GM12878 (cell line): ENCODE measurements around the gene RCBTB2. TPM values are rescaled to one million over a fixed set of nuclear protein-coding genes. Genes with fewer than 3 reads are reported as not detected.

Experiments used
- ATAC-seq: fragments of 200-7000 bp; cut with Tn5 transposase; 3 replicates; pipeline ENCODE4 v1.9.1; 2020; ENCODE audit warnings: mild to moderate bottlenecking, moderate library complexity
- BruUV-seq: library from RNA; stranded (reverse); fragments of 400-500 nt; replicated peaks from 2 replicates; lab custom pipeline; 2021; lab: Mats Ljungman, UMichigan
- CTCF ChIA-PET: fragments of 300-600 bp; sonication (Branson Sonifier 250); formaldehyde crosslinking; extraction: SDS; loops from one replicate; lab custom pipeline; 2021; ENCODE audit warnings: inconsistent platforms; lab: Yijun Ruan, JAX
- POLR2A ChIA-PET: fragments of 350-600 bp; formaldehyde crosslinking; extraction: SDS; loops from one replicate; lab custom pipeline; 2021; ENCODE audit warnings: inconsistent platforms; lab: Charles Lee
- RAD21 ChIA-PET: fragments of 300-600 bp; sonication (Branson Sonifier 250); formaldehyde crosslinking; loops from one replicate; lab custom pipeline; 2023; ENCODE audit warnings: antibody characterized with exemption; ENCODE audit not compliant: unreplicated experiment; lab: Charles Lee
- SMC1A ChIA-PET: fragments of 300-600 bp; sonication (Branson Sonifier 250); formaldehyde crosslinking; loops from one replicate; lab custom pipeline; 2023; ENCODE audit not compliant: unreplicated experiment, uncharacterized antibody; lab: Charles Lee
- DNase-seq: peaks from one replicate; pipeline ENCODE4 v3.0.0-alpha.2; 2011; ENCODE audit warnings: low read depth, low spot score
- FAIRE-seq: peaks from 3 replicates; lab custom pipeline; 2011; peaks lifted over from hg19 to GRCh38; lab: Jason Lieb, UNC
- H2AFZ ChIP-seq: 2 replicates; pipeline ENCODE4 v1.6.0; 2011; ENCODE audit warnings: low read depth, low read length, control low read depth; ENCODE audit not compliant: control insufficient read depth
- H3K27ac ChIP-seq: 2 replicates; pipeline ENCODE4 v1.5.1; 2011; ENCODE audit warnings: control low read depth; ENCODE audit not compliant: control insufficient read depth, insufficient read depth
- H3K27me3 ChIP-seq, 2 experiments: replicated peaks in 1 of 2; 2 replicates each; pipeline versions ENCODE4 v1.6.0 to v1.6.1; 2011; ENCODE audit warnings: low read length in 1 of 2; ENCODE audit not compliant: control insufficient read depth in 2 of 2, insufficient read depth in 2 of 2
- H3K36me3 ChIP-seq, 2 experiments: 2 replicates each; pipeline ENCODE4 v1.5.1; 2011; ENCODE audit warnings: low read length in 1 of 2; ENCODE audit not compliant: control insufficient read depth in 2 of 2, insufficient read depth in 2 of 2
- H3K4me1 ChIP-seq: 2 replicates; pipeline ENCODE4 v1.6.1; 2011; ENCODE audit warnings: mild to moderate bottlenecking, low read length, moderate library complexity, mixed read lengths; ENCODE audit not compliant: control insufficient read depth, insufficient read depth
- H3K4me2 ChIP-seq: 2 replicates; pipeline ENCODE4 v1.6.0; 2011; ENCODE audit warnings: control low read depth; ENCODE audit not compliant: control insufficient read depth, insufficient read depth
- H3K4me3 ChIP-seq: fragments of 200-600 bp; sonication (generic); 2 replicates; pipeline ENCODE4 v1.5.1; 2016
- H3K79me2 ChIP-seq: 2 replicates; pipeline ENCODE4 v1.6.0; 2011; ENCODE audit warnings: low read length; ENCODE audit not compliant: control insufficient read depth, insufficient read depth
- H3K9ac ChIP-seq: 2 replicates; pipeline ENCODE4 v1.8.0; 2011; ENCODE audit warnings: low read length, control low read depth, mixed read lengths; ENCODE audit not compliant: control insufficient read depth, insufficient read depth
- H3K9me3 ChIP-seq: replicated peaks from 3 replicates; pipeline ENCODE4 v1.5.1; 2011; ENCODE audit warnings: mild to moderate bottlenecking, low read length; ENCODE audit not compliant: control insufficient read depth, insufficient read depth
- H4K20me1 ChIP-seq: 2 replicates; pipeline ENCODE4 v1.6.0; 2011; ENCODE audit not compliant: control insufficient read depth, insufficient read depth
- ATF3 ChIP-seq: IDR thresholded peaks from 2 replicates; pipeline ENCODE4 v1.6.1; 2011; ENCODE audit warnings: low read depth, mild to moderate bottlenecking, low read length, moderate library complexity, borderline replicate concordance; ENCODE audit errors: extremely low read depth
- BCL3 ChIP-seq: IDR thresholded peaks from 2 replicates; pipeline ENCODE4 v1.6.1; 2011; ENCODE audit warnings: borderline replicate concordance, low read depth, mild to moderate bottlenecking, moderate library complexity, low read length; ENCODE audit not compliant: insufficient read depth, poor library complexity, severe bottlenecking
- CREB1 ChIP-seq: IDR thresholded peaks from 2 replicates; pipeline ENCODE4 v1.6.1; 2012; ENCODE audit warnings: low read depth, mild to moderate bottlenecking, inconsistent platforms
- DPF2 ChIP-seq: fragments of 450-650 bp; IDR thresholded peaks from 2 replicates; pipeline ENCODE4 v1.6.1; 2017; ENCODE audit warnings: mild to moderate bottlenecking
- E4F1 ChIP-seq: fragments of 450-650 bp; IDR thresholded peaks from 2 replicates; pipeline ENCODE4 v1.6.1; 2018; ENCODE audit warnings: borderline replicate concordance, mild to moderate bottlenecking; ENCODE audit not compliant: partially characterized antibody
- EED ChIP-seq: sonication (generic); IDR thresholded peaks from 2 replicates; pipeline ENCODE4 v1.6.1; 2016; ENCODE audit warnings: antibody characterized with exemption, low read depth
- ELK1 ChIP-seq: IDR thresholded peaks from 2 replicates; pipeline ENCODE4 v1.6.1; 2012; ENCODE audit warnings: low read depth, low read length, improper control_type of control experiment
- IRF3 ChIP-seq: fragments of 450-650 bp; IDR thresholded peaks from 2 replicates; pipeline ENCODE4 v1.6.1; 2014; ENCODE audit warnings: mild to moderate bottlenecking
- LARP7 ChIP-seq: fragments of 450-650 bp; IDR thresholded peaks from 2 replicates; pipeline ENCODE4 v1.6.1; 2017; ENCODE audit warnings: mild to moderate bottlenecking
- MTA3 ChIP-seq: IDR thresholded peaks from 2 replicates; pipeline ENCODE4 v1.6.1; 2012; ENCODE audit warnings: low read length, inconsistent platforms, borderline replicate concordance
- NBN ChIP-seq: fragments of 450-650 bp; IDR thresholded peaks from 2 replicates; pipeline ENCODE4 v1.6.1; 2016
- NR2C1 ChIP-seq: fragments of 450-650 bp; IDR thresholded peaks from 2 replicates; pipeline ENCODE4 v1.6.1; 2017; ENCODE audit warnings: antibody characterized with exemption, mild to moderate bottlenecking, moderate library complexity
- ZNF622 ChIP-seq: fragments of 450-650 bp; IDR thresholded peaks from 2 replicates; pipeline ENCODE4 v1.6.1; 2017; ENCODE audit warnings: mild to moderate bottlenecking, inconsistent platforms
- whole genome bisulfite sequencing: methylation state at CpG from one replicate; pipeline ENCODE4 v1.1.6; 2016; ENCODE audit warnings: low lambda C conversion rate; ENCODE audit not compliant: insufficient replicate concordance, insufficient coverage; ENCODE audit errors: missing lambda C conversion rate; 5-methylcytosine and 5-hydroxymethylcytosine counted together
- in situ Hi-C: fragments of 300-500 bp; cut with MboI; formaldehyde crosslinking; loops from 9 replicates; pipeline ENCODE4 v1.14.3; 2018; ENCODE audit warnings: mixed read lengths
- intact Hi-C: fragments of 100-400 bp; cut with micrococcal nuclease; formaldehyde crosslinking; loops from one replicate; pipeline ENCODE4 v1.14.2; 2022; ENCODE audit not compliant: unreplicated experiment
- polyA plus RNA-seq, 11 experiments: library from polyadenylated mRNA; depleted of rRNA in 4 of 11; unstranded in 6 of 11; stranded (reverse) in 5 of 11; fragments of >200 nt; fragmentation: Nextera tagmentation in 4 of 11; fragmentation: Illumina TruSeq in 1 of 11; extraction: Ambion mirVana in 4 of 11; extraction: Trizol in 1 of 11; gene quantifications; 1 replicate in 1 of 11; 2 replicates in 10 of 11; pipeline versions ENCODE4 v1.2.1 to v1.2.3, GENCODE V29; 2011 to 2016; ENCODE audit warnings: inconsistent platforms in 2 of 11, missing spikeins in 2 of 11, low read depth in 1 of 11
- total RNA-seq, 4 experiments: library from RNA; depleted of rRNA in 3 of 4; stranded (reverse); fragments of >200 nt in 3 of 4; fragmentation: Illumina TruSeq in 1 of 4; extraction: Trizol in 1 of 4; gene quantifications; 2 replicates each; pipeline versions ENCODE4 v1.2.1 to v1.2.3, GENCODE V29; 2013 to 2021

RCBTB2 gene
- total and polyA plus RNA-seq, 10 of the 15 experiments (the other 5 are each of a cell fraction or from before 2014, with no cell fraction given): 5.0 to 16.0 (median 8.5) TPM

GRCh38 chr13:48559638-48560320 is 26.9 kb upstream of the RCBTB2 start:
- H3K9me3 ChIP-seq: peaks cover 3% of the 10 kb centered on the region; the same call in 2 of the 3 replicates
- no peak overlapping the region for H3K27ac ChIP-seq
- no peaks in the 10 kb centered on the region for H3K36me3 ChIP-seq
- FAIRE-seq: no peak
- CTCF ChIA-PET: no interaction called here
- BruUV-seq: no TSS peak
- no peaks in the 10 kb centered on the region for H3K79me2 ChIP-seq
- no peak overlapping the region for H2AFZ ChIP-seq
- TF ChIP-seq ZNF622: no peak
- TF ChIP-seq E4F1: no peak
- TF ChIP-seq ATF3: no peak
- no peak for TF ChIP-seq NR2C1
- TF ChIP-seq DPF2: no peak
- no peak for TF ChIP-seq CREB1
- TF ChIP-seq ELK1: no peak
- no peak for TF ChIP-seq IRF3
- TF ChIP-seq MTA3: no peak
- TF ChIP-seq NBN: no peak
- TF ChIP-seq LARP7: no peak
- TF ChIP-seq BCL3: no peak
- no peak for TF ChIP-seq EED
- TF ChIP-seq, all 136 proteins: peak for 0
- DNase-seq (no peak), ATAC-seq (no peak)
- in situ Hi-C loops (no loop called here), intact Hi-C loops (loop anchor here (5.0 kb wide), 2 partner anchors 67 to 257 kb away; partner anchors contain the start of gene RB1)
- RAD21 ChIA-PET: interaction anchor here (0.7 kb wide), 1 partner anchor 10 kb away, joined by 3 read pairs; no protein-coding TSS in a partner anchor
- Histone ChIP-seq H3K4me3 (no peak overlapping the region), H4K20me1 (no peaks in the 10 kb centered on the region), H3K4me2 (no peak overlapping the region), H3K4me1 (peaks cover 35% of the 10 kb centered on the region), H3K27me3 (no peaks in the 10 kb centered on the region), H3K9ac (no peak overlapping the region)
- WGBS: 95% methylated on average over 5 of the region's 5 CpGs
- SMC1A ChIA-PET: interaction anchor here (8.2 kb wide), 1 partner anchor 18 kb away, joined by 103 read pairs; no protein-coding TSS in a partner anchor
- POLR2A ChIA-PET: interaction anchor here (1.6 kb wide), 1 partner anchor 12 kb away, joined by 3 read pairs; no protein-coding TSS in a partner anchor
